ENCODE data around the gene PIK3AP1. TPM values are rescaled to one million over a fixed set of nuclear protein-coding genes. Genes with fewer than 3 reads are reported as not detected.

Gene PIK3AP1
- total and polyA plus RNA-seq, 2 of the 4 experiments (the other 2 are of a cell fraction): under 0.01 to 0.14 TPM

DNA sequence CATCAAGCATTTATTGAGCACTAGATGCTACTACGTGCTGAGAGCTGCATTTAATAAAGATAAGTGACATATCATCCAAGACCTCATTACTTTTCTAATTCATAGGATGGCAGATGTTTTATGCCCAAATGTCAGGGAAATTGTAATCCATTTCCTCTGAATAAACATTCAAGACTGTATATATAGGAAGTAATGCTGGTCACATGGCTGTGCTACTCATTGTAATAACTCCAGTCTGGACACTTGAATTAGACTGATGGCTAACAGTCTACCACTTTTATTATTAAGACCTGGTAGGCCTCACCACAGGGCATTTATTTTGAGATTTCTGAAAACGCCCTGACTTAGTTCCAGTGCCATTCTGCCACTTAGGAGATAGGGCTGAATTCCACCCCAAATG, 36.6 kb downstream of the PIK3AP1 start:
- POLR2A ChIA-PET (ENCODE audit: unreplicated experiment): no interaction called here
- Histone ChIP-seq H3K9me1 (ENCODE audit: insufficient read depth, low read length) (peaks cover 17% of the 10 kb centered on the region), H3K14ac (replicated peaks; ENCODE audit: low read depth, low read length) (peak overlapping the region; percentile 62; the same call in 1 of the 2 replicates), H4K5ac (ENCODE audit: low read depth, low read length) (no peak overlapping the region), H3K27ac (ENCODE audit: insufficient read depth, low read length) (no peak overlapping the region), H3K79me1 (ENCODE audit: low read depth in 1 of 2, low read length in 2 of 2) (no peaks in the 10 kb centered on the region), H2AFZ (replicated peaks; ENCODE audit: low read length, poor library complexity) (no peak overlapping the region), H4K91ac (ENCODE audit: insufficient read depth, low read depth, low read length) (0 out of 2 replicates have a peak overlapping the region, but pooled peaks have one; percentile 1), H3K4me2 (ENCODE audit: low read depth, low read length) (no peak overlapping the region), H3K18ac (ENCODE audit: low read depth, low read length) (no peak overlapping the region), H2AK5ac (ENCODE audit: low read depth, low read length) (no peak overlapping the region), H3K36me3 (ENCODE audit: control insufficient read depth, insufficient read depth, low read length) (no peaks in the 10 kb centered on the region), H4K8ac (ENCODE audit: low read depth in 2 of 2, low read length in 2 of 2) (peak overlapping the region in 1 of 2 experiments; percentile 29; a peak in 1 of 4 replicates), H2BK5ac (ENCODE audit: low read depth, low read length, poor library complexity, severe bottlenecking) (peak overlapping the region; percentile 49), H3K23ac (ENCODE audit: low read depth, low read length) (no peak overlapping the region), H2AK9ac (replicated peaks; ENCODE audit: low read depth, low read length, poor library complexity) (no peak overlapping the region), H3K9ac (ENCODE audit: low read depth, low read length) (no peak overlapping the region), H3K56ac (ENCODE audit: extremely low read depth, insufficient read depth, low read length) (no peak overlapping the region), H2BK120ac (ENCODE audit: low read depth, low read length) (peak overlapping the region; percentile 88; the same call in 1 of the 2 replicates), H2BK15ac (ENCODE audit: low read depth, low read length) (no peak overlapping the region; the same call in 2 of the 3 replicates), H3K4me1 (ENCODE audit: control insufficient read depth, insufficient read depth, low read length) (peaks cover 4% of the 10 kb centered on the region; the same call in 1 of the 2 replicates), H3K27me3 (ENCODE audit: control insufficient read depth, insufficient read depth, low read length) (no peaks in the 10 kb centered on the region), H2BK20ac (ENCODE audit: low read depth, low read length) (peak overlapping the region; percentile 84), H3K9me3 (ENCODE audit: control insufficient read depth, insufficient read depth, low read length) (no peaks in the 10 kb centered on the region), H3K4me3 (ENCODE audit: insufficient read depth, low read depth, low read length) (no peak overlapping the region), H3K4ac (ENCODE audit: low read depth, low read length) (peak overlapping the region; percentile 71; the same call in 1 of the 2 replicates), H4K20me1 (ENCODE audit: insufficient read depth, low read length) (no peaks in the 10 kb centered on the region)
- no TSS peak for BruUV-seq (replicated peaks)
- DNase-seq: peak; percentile 10
- TF ChIP-seq, protein P1, sequence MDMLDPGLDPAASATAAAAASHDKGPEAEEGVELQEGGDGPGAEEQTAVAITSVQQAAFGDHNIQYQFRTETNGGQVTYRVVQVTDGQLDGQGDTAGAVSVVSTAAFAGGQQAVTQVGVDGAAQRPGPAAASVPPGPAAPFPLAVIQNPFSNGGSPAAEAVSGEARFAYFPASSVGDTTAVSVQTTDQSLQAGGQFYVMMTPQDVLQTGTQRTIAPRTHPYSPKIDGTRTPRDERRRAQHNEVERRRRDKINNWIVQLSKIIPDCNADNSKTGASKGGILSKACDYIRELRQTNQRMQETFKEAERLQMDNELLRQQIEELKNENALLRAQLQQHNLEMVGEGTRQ (IDR thresholded peaks at IDR 0.05; ENCODE audit: low read depth, low read length): peak; percentile 53; the same call in 1 of the 2 replicates
- no peak for TF ChIP-seq MXI1 (IDR thresholded peaks at IDR 0.05; ENCODE audit: borderline replicate concordance, low read depth, low read length)
- in situ Hi-C loops (cut with MboI; ENCODE audit: low sequenced_read_pairs) (no loop called here), dilution Hi-C loops (cut with HindIII; ENCODE audit: low sequenced_read_pairs, unreplicated experiment) (no loop called here), intact Hi-C loops (cut with micrococcal nuclease) (loop anchor here (5.0 kb wide), 1 partner anchor 96 kb away; the partner anchor contains the start of gene TM9SF3)
- no CpG with 5 or more reads among the region's 2 CpGs for WGBS, 2 experiments (ENCODE audit: extremely low coverage in 2 of 2, insufficient read length in 1 of 2)
- ATAC-seq (ENCODE audit: low read depth): peak; percentile 42; the same call in 1 of the 2 replicates
- CTCF ChIA-PET: no interaction called here
